GM19467 (cell line): ENCODE results near the gene DENR.

Experiments used
- ATAC-seq: cut with Tn5 transposase; IDR thresholded peaks from one replicate; pipeline ENCODE4 v1.9.1; 2021; ENCODE audit warnings: mild to moderate bottlenecking, moderate library complexity; ENCODE audit not compliant: unreplicated experiment

Gene DENR

GRCh38 chr12:122813310-122813713 lies 60.7 kb downstream of the DENR start:
- peak; percentile 64 for ATAC-seq

GRCh38 chr12:122819209-122819785 lies 66.7 kb downstream of the DENR start:
- ATAC-seq = no peak

GRCh38 chr12:122820138-122820537 lies 67.5 kb downstream of the DENR start:
- no peak for ATAC-seq
